Liver (tissue), 9 donors: ENCODE data around the gene HMG20B. TPM values are rescaled to one million over a fixed set of nuclear protein-coding genes. Genes with fewer than 3 reads are reported as not detected.

ENCODE experiments used
- DNase-seq: peaks from one replicate; pipeline ENCODE4 v3.0.0-alpha.2; 2017; ENCODE audit warnings: low spot score
- H3K27ac ChIP-seq, 2 donors: one replicate each; pipeline ENCODE4 v1.7.0; 2013; ENCODE audit warnings: inconsistent platforms in 2 of 2, low read length in 2 of 2, control low read depth in 1 of 2, low read depth in 1 of 2, mild to moderate bottlenecking in 1 of 2
- H3K27me3 ChIP-seq, 4 donors: one replicate each; pipeline versions ENCODE4 v1.6.1 to v1.7.0; 2013; ENCODE audit warnings: low read length in 3 of 4, inconsistent platforms in 1 of 4, mild to moderate bottlenecking in 1 of 4, moderate library complexity in 1 of 4; ENCODE audit not compliant: control insufficient read depth in 4 of 4, insufficient read depth in 4 of 4
- H3K36me3 ChIP-seq, 4 donors: one replicate each; pipeline versions ENCODE4 v1.6.1 to v1.7.0; 2013; ENCODE audit warnings: low read length in 3 of 4, mild to moderate bottlenecking in 3 of 4, low read depth in 1 of 4, moderate library complexity in 1 of 4; ENCODE audit not compliant: control insufficient read depth in 4 of 4, insufficient read depth in 3 of 4
- H3K4me1 ChIP-seq, 4 donors: one replicate each; pipeline versions ENCODE4 v1.6.1 to v1.7.0; 2013; ENCODE audit warnings: low read length in 3 of 4, mild to moderate bottlenecking in 3 of 4, moderate library complexity in 1 of 4; ENCODE audit not compliant: control insufficient read depth in 4 of 4, insufficient read depth in 4 of 4
- H3K4me3 ChIP-seq, 3 donors: one replicate each; pipeline versions ENCODE4 v1.6.1 to v1.7.0; 2013; ENCODE audit warnings: low read length in 3 of 3, control low read depth in 1 of 3, low read depth in 1 of 3, mild to moderate bottlenecking in 1 of 3
- H3K9ac ChIP-seq, 2 donors: one replicate each; pipeline ENCODE4 v1.7.0; 2013; ENCODE audit warnings: low read length in 2 of 2, mild to moderate bottlenecking in 2 of 2, moderate library complexity in 2 of 2, control low read depth in 1 of 2, low read depth in 1 of 2
- H3K9me3 ChIP-seq, 4 donors: one replicate each; pipeline versions ENCODE4 v1.6.1 to v1.7.0; 2013; ENCODE audit warnings: low read length in 3 of 4; ENCODE audit not compliant: control insufficient read depth in 4 of 4
- EGR1 ChIP-seq, 2 donors: IDR thresholded peaks; 2 replicates each; pipeline ENCODE4 v1.6.1; 2016 to 2018; ENCODE audit warnings: antibody characterized with exemption in 2 of 2, low read depth in 2 of 2
- FOXA1 ChIP-seq: IDR thresholded peaks from 2 replicates; pipeline ENCODE4 v1.6.1; 2016; ENCODE audit warnings: antibody characterized with exemption
- FOXA2 ChIP-seq: IDR thresholded peaks from 2 replicates; pipeline ENCODE4 v1.6.1; 2016; ENCODE audit warnings: antibody characterized with exemption
- GABPA ChIP-seq, 2 donors: IDR thresholded peaks in 1 of 2; conservative IDR thresholded peaks in 1 of 2; 2 replicates each; pipeline ENCODE4 v1.6.1; 2016; ENCODE audit warnings: antibody characterized with exemption in 2 of 2, mild to moderate bottlenecking in 1 of 2, moderate library complexity in 1 of 2
- HNF4A ChIP-seq, 2 donors: conservative IDR thresholded peaks; 2 replicates each; pipeline ENCODE4 v1.6.1; 2016; ENCODE audit warnings: antibody characterized with exemption in 2 of 2, mild to moderate bottlenecking in 2 of 2
- HNF4G ChIP-seq: IDR thresholded peaks from 2 replicates; pipeline ENCODE4 v1.6.1; 2016; ENCODE audit warnings: antibody characterized with exemption
- JUND ChIP-seq, 2 donors: IDR thresholded peaks; 2 replicates each; pipeline ENCODE4 v1.6.1; 2016; ENCODE audit warnings: antibody characterized with exemption in 2 of 2
- NR2F2 ChIP-seq: IDR thresholded peaks from 2 replicates; pipeline ENCODE4 v1.6.1; 2016; ENCODE audit warnings: antibody characterized with exemption
- RAD21 ChIP-seq, 2 donors: IDR thresholded peaks; 2 replicates each; pipeline ENCODE4 v1.6.1; 2016; ENCODE audit warnings: antibody characterized with exemption in 2 of 2, mild to moderate bottlenecking in 2 of 2
- RXRA ChIP-seq, 2 donors: IDR thresholded peaks; 2 replicates each; pipeline ENCODE4 v1.6.1; 2017 to 2018; ENCODE audit warnings: antibody characterized with exemption in 2 of 2, mild to moderate bottlenecking in 1 of 2
- SP1 ChIP-seq: IDR thresholded peaks from 2 replicates; pipeline ENCODE4 v1.6.1; 2018; ENCODE audit warnings: antibody characterized with exemption, mild to moderate bottlenecking
- TAF1 ChIP-seq: conservative IDR thresholded peaks from 2 replicates; pipeline ENCODE4 v1.6.1; 2016; ENCODE audit warnings: antibody characterized with exemption, mild to moderate bottlenecking
- YY1 ChIP-seq: IDR thresholded peaks from 2 replicates; pipeline ENCODE4 v1.6.1; 2016; ENCODE audit warnings: antibody characterized with exemption, mild to moderate bottlenecking
- WGBS: extraction: QIAGEN DNeasy Blood & Tissue Kit; methylation state at CpG from one replicate; pipeline ENCODE4 v1.1.7; 2013; 5-methylcytosine and 5-hydroxymethylcytosine counted together
- polyA plus RNA-seq, 2 donors: library from polyadenylated mRNA; stranded (reverse) in 1 of 2; unstranded in 1 of 2; fragments of 200-250 nt in 1 of 2; fragments of >200 nt in 1 of 2; fragmentation: Nextera tagmentation in 1 of 2; extraction: Ambion mirVana in 1 of 2; gene quantifications; one replicate each; pipeline versions ENCODE4 v1.2.1 to v1.2.3, GENCODE V29; 2013 to 2015
- total RNA-seq, 2 donors: library from RNA; depleted of rRNA; stranded (reverse); fragments of >200 nt; gene quantifications; one replicate each; pipeline ENCODE4 v1.2.3, GENCODE V29; 2014
- TF ChIP-seq, protein P1 (sequence below): IDR thresholded peaks from 2 replicates; pipeline ENCODE4 v1.6.1; 2016; ENCODE audit warnings: antibody characterized with exemption
- TF ChIP-seq, protein P2 (sequence below): IDR thresholded peaks from 2 replicates; pipeline ENCODE4 v1.6.1; 2016; ENCODE audit warnings: antibody characterized with exemption
- TF ChIP-seq, protein P3 (sequence below): fragments of 150-350 bp; IDR thresholded peaks from 2 replicates; pipeline ENCODE4 v1.5.1; 2017; ENCODE audit warnings: improper control_type of control experiment, low read depth, low read length; ENCODE audit not compliant: missing input control
- TF ChIP-seq, protein P4 (sequence below): IDR thresholded peaks from 2 replicates; pipeline ENCODE4 v1.6.1; 2016; ENCODE audit warnings: antibody characterized with exemption
- TF ChIP-seq, protein P5 (sequence below): IDR thresholded peaks from 2 replicates; pipeline ENCODE4 v1.6.1; 2016; ENCODE audit warnings: antibody characterized with exemption, mild to moderate bottlenecking
- donor health status: healthy.
- donor health status: healthy.
- donor health status: healthy.
- donor health status: healthy.
- donor health status: healthy.

HMG20B gene
- total RNA-seq (10 to 100 TPM; 28.6 to 35.1 TPM), polyA plus RNA-seq (10 to 100 TPM; 29.3 to 31.7 TPM)

GRCh38 chr19:3572855-3573161 is at the start of gene HMG20B:
Gene HMG20B (plus strand): TSS chr19:3572944. CDS start chr19:3573310, 366 bp downstream.
- H3K36me3 ChIP-seq, result peaks cover 0 to 2% (median 0%) of the 10 kb centered on the region in 4 donors
- no peaks in the 10 kb centered on the region for H3K27me3 ChIP-seq
- H3K4me3 ChIP-seq, result peak within 1 kb of the TSS; percentile 66 to 94 (median 80)
- WGBS, result under 1% methylated on average over 30 of the region's 30 CpGs
- peak within 1 kb of the TSS; percentile 28 to 35 for H3K27ac ChIP-seq
- DNase-seq, result no peak
- no peaks in the 10 kb centered on the region for H3K9me3 ChIP-seq
- TF ChIP-seq GABPA (IDR thresholded peaks at IDR 0.05 in 1 of 2, conservative IDR thresholded peaks at IDR 0.05 in 1 of 2), result no peak
- TF ChIP-seq RAD21 (IDR thresholded peaks at IDR 0.05), result no peak
- TF ChIP-seq, protein P1, sequence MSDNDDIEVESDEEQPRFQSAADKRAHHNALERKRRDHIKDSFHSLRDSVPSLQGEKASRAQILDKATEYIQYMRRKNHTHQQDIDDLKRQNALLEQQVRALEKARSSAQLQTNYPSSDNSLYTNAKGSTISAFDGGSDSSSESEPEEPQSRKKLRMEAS, result no peak
- TF ChIP-seq FOXA2, result no peak
- TF ChIP-seq FOXA1, result no peak
- no peak for TF ChIP-seq NR2F2
- TF ChIP-seq, protein P2, sequence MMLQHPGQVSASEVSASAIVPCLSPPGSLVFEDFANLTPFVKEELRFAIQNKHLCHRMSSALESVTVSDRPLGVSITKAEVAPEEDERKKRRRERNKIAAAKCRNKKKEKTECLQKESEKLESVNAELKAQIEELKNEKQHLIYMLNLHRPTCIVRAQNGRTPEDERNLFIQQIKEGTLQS, result no peak
- no peak for TF ChIP-seq SP1
- TF ChIP-seq, protein P3, sequence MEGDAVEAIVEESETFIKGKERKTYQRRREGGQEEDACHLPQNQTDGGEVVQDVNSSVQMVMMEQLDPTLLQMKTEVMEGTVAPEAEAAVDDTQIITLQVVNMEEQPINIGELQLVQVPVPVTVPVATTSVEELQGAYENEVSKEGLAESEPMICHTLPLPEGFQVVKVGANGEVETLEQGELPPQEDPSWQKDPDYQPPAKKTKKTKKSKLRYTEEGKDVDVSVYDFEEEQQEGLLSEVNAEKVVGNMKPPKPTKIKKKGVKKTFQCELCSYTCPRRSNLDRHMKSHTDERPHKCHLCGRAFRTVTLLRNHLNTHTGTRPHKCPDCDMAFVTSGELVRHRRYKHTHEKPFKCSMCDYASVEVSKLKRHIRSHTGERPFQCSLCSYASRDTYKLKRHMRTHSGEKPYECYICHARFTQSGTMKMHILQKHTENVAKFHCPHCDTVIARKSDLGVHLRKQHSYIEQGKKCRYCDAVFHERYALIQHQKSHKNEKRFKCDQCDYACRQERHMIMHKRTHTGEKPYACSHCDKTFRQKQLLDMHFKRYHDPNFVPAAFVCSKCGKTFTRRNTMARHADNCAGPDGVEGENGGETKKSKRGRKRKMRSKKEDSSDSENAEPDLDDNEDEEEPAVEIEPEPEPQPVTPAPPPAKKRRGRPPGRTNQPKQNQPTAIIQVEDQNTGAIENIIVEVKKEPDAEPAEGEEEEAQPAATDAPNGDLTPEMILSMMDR, result no peak
- no peak for TF ChIP-seq RXRA (IDR thresholded peaks at IDR 0.05)
- no peak for TF ChIP-seq HNF4G
- TF ChIP-seq EGR1 (IDR thresholded peaks at IDR 0.05; ENCODE audit: low read depth in 2 of 2), result no peak
- TF ChIP-seq, protein P4, sequence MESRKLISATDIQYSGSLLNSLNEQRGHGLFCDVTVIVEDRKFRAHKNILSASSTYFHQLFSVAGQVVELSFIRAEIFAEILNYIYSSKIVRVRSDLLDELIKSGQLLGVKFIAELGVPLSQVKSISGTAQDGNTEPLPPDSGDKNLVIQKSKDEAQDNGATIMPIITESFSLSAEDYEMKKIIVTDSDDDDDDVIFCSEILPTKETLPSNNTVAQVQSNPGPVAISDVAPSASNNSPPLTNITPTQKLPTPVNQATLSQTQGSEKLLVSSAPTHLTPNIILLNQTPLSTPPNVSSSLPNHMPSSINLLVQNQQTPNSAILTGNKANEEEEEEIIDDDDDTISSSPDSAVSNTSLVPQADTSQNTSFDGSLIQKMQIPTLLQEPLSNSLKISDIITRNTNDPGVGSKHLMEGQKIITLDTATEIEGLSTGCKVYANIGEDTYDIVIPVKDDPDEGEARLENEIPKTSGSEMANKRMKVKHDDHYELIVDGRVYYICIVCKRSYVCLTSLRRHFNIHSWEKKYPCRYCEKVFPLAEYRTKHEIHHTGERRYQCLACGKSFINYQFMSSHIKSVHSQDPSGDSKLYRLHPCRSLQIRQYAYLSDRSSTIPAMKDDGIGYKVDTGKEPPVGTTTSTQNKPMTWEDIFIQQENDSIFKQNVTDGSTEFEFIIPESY, result no peak
- TF ChIP-seq YY1, result no peak
- no peak for TF ChIP-seq HNF4A (conservative IDR thresholded peaks at IDR 0.05)
- TF ChIP-seq, protein P5, sequence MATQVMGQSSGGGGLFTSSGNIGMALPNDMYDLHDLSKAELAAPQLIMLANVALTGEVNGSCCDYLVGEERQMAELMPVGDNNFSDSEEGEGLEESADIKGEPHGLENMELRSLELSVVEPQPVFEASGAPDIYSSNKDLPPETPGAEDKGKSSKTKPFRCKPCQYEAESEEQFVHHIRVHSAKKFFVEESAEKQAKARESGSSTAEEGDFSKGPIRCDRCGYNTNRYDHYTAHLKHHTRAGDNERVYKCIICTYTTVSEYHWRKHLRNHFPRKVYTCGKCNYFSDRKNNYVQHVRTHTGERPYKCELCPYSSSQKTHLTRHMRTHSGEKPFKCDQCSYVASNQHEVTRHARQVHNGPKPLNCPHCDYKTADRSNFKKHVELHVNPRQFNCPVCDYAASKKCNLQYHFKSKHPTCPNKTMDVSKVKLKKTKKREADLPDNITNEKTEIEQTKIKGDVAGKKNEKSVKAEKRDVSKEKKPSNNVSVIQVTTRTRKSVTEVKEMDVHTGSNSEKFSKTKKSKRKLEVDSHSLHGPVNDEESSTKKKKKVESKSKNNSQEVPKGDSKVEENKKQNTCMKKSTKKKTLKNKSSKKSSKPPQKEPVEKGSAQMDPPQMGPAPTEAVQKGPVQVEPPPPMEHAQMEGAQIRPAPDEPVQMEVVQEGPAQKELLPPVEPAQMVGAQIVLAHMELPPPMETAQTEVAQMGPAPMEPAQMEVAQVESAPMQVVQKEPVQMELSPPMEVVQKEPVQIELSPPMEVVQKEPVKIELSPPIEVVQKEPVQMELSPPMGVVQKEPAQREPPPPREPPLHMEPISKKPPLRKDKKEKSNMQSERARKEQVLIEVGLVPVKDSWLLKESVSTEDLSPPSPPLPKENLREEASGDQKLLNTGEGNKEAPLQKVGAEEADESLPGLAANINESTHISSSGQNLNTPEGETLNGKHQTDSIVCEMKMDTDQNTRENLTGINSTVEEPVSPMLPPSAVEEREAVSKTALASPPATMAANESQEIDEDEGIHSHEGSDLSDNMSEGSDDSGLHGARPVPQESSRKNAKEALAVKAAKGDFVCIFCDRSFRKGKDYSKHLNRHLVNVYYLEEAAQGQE, result no peak
- no peak for TF ChIP-seq TAF1
- no peak for TF ChIP-seq JUND (IDR thresholded peaks at IDR 0.05)
- H3K9ac ChIP-seq, result peak within 1 kb of the TSS; percentile 2 to 71
- peaks cover 3 to 13% (median 9%) of the 10 kb centered on the region in 4 donors for H3K4me1 ChIP-seq
